MCF 10A (cell line): ENCODE data around the gene MYO1D. TPM values are rescaled to one million over a fixed set of nuclear protein-coding genes. Genes with fewer than 3 reads are reported as not detected.
"Not testable (repeated sequence)": the region's sequence is repeated elsewhere in the genome, so short reads cannot be mapped to it uniquely, and the experiment has no call there.

Experiments
- BruUV-seq: library from RNA; stranded (reverse); fragments of 400-500 nt; replicated peaks from 2 replicates; lab custom pipeline; 2021; lab: Mats Ljungman, UMichigan
- CTCF ChIA-PET: fragments of 300-600 bp; sonication (Branson Sonifier 250); formaldehyde crosslinking; extraction: SDS; loops from one replicate; lab custom pipeline; 2021; ENCODE audit warnings: antibody characterized with exemption, inconsistent platforms; lab: Yijun Ruan, JAX
- POLR2A ChIA-PET: fragments of 300-600, 350-650 bp; sonication (Branson Sonifier 250); formaldehyde crosslinking; extraction: SDS; loops from one replicate; lab custom pipeline; 2020; ENCODE audit warnings: antibody characterized with exemption, inconsistent platforms; lab: Yijun Ruan, JAX
- DNase-seq: peaks from one replicate; pipeline ENCODE4 v3.0.0-alpha.2; 2018; ENCODE audit not compliant: unreplicated experiment
- H3K27ac Mint-ChIP-seq: one replicate; pipeline ENCODE4 v1.8.0; 2022; ENCODE audit warnings: mild to moderate bottlenecking, low read depth, mixed read lengths; ENCODE audit not compliant: unreplicated experiment
- H3K27me3 Mint-ChIP-seq: one replicate; pipeline ENCODE4 v1.8.0; 2022; ENCODE audit warnings: mixed read lengths; ENCODE audit not compliant: insufficient read depth, unreplicated experiment
- H3K36me3 Mint-ChIP-seq: one replicate; pipeline ENCODE4 v1.8.0; 2022; ENCODE audit warnings: mild to moderate bottlenecking, moderate library complexity, mixed read lengths; ENCODE audit not compliant: insufficient read depth, unreplicated experiment
- H3K4me1 Mint-ChIP-seq: one replicate; pipeline ENCODE4 v1.8.0; 2022; ENCODE audit warnings: mixed read lengths; ENCODE audit not compliant: insufficient read depth, unreplicated experiment
- H3K4me3 Mint-ChIP-seq: one replicate; pipeline ENCODE4 v1.8.0; 2022; ENCODE audit warnings: mild to moderate bottlenecking, moderate library complexity, mixed read lengths; ENCODE audit not compliant: unreplicated experiment
- H3K9me3 Mint-ChIP-seq: one replicate; pipeline ENCODE4 v1.8.0; 2022; ENCODE audit warnings: mixed read lengths; ENCODE audit not compliant: unreplicated experiment
- intact Hi-C: fragments of 100-400 bp; cut with micrococcal nuclease; formaldehyde crosslinking; loops from 2 replicates; pipeline ENCODE4 v1.14.1; 2022
- total RNA-seq: library from RNA; stranded (reverse); gene quantifications from 2 replicates; pipeline ENCODE4 v1.2.3, GENCODE V29; 2022
- TF ChIP-seq, protein P1 (sequence below): fragments of 200-600 bp; IDR thresholded peaks from one replicate; pipeline ENCODE4 v1.8.0; 2022; ENCODE audit warnings: antibody characterized with exemption, mild to moderate bottlenecking; ENCODE audit not compliant: unreplicated experiment

Gene MYO1D
- total RNA-seq, 1 experiment from 2014 or later: 30.5 TPM

DNA sequence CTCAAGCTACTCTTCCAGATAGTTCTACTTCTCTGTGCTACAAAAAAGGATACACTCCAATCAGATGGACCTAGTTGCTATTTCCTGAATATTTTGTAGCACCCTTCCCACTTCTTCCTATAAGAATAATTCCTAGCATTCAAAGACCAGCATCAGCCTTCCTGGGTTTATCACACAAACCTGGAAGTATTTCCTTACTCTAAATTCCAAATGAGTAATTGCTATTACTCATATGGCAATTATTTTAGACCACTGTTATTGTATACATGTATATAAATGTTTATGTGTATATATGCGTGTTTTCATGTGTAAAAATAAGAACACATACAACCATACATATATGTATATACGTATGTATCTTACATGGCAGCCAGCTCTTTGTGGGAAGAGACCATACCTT, 130.6 kb downstream of the MYO1D start:
- no TSS peak for BruUV-seq

DNA sequence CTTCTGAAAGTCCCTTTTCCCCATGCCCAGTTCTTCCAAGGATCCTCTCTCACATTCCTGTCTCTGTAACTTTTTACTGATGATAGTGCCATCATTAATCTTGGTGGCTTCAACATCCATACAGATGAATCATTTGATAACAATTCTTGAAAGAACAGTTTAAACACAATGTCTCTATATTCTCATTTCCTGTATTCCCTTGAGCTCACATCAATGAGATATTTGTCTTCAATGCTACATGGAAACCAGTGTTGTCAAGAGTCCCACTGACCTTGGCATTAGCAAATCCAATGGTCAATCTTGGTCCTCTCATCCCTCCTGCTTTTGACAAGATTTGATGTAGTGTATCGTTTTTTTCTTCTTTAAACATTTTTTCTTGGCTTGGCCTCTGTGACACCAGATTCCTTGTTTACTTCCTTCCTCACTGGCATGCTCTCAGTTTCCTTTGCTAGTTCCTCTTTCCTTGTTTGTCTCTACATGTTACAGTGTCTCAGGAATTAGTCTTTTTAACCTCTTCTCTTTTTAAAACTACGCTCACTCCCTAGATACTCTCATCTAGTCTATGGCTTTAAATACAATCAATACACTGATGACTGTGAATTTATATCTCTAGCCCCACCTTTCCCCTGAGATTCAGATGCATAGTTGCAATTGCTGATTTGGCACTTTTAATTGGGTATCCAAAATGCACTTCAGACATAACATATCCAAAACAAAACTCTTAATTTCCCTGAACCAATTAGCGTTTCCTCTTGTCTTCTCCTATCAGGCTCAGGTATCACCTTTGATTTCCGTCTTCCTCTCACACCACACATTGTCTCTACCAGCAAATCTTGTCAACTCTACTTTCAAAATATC, 134.0 kb downstream of the MYO1D start:
- H3K36me3 Mint-ChIP-seq: peaks cover 5% of the 10 kb centered on the region
- H3K4me3 Mint-ChIP-seq: no peak overlapping the region
- BruUV-seq: no TSS peak
- CTCF ChIA-PET: interaction anchor here (0.6 kb wide), 1 partner anchor 14 kb away, joined by 4 read pairs; no protein-coding TSS in a partner anchor
- peaks cover 8% of the 10 kb centered on the region for H3K4me1 Mint-ChIP-seq
- POLR2A ChIA-PET: no interaction called here
- H3K9me3 Mint-ChIP-seq: no peaks in the 10 kb centered on the region
- intact Hi-C loops: no loop called here
- H3K27ac Mint-ChIP-seq: no peak overlapping the region
- TF ChIP-seq, protein P1, sequence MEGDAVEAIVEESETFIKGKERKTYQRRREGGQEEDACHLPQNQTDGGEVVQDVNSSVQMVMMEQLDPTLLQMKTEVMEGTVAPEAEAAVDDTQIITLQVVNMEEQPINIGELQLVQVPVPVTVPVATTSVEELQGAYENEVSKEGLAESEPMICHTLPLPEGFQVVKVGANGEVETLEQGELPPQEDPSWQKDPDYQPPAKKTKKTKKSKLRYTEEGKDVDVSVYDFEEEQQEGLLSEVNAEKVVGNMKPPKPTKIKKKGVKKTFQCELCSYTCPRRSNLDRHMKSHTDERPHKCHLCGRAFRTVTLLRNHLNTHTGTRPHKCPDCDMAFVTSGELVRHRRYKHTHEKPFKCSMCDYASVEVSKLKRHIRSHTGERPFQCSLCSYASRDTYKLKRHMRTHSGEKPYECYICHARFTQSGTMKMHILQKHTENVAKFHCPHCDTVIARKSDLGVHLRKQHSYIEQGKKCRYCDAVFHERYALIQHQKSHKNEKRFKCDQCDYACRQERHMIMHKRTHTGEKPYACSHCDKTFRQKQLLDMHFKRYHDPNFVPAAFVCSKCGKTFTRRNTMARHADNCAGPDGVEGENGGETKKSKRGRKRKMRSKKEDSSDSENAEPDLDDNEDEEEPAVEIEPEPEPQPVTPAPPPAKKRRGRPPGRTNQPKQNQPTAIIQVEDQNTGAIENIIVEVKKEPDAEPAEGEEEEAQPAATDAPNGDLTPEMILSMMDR: no peak
- no peak for DNase-seq
- no peaks in the 10 kb centered on the region for H3K27me3 Mint-ChIP-seq

More for the DNA sequence above, 130.6 kb downstream of the MYO1D start:
- POLR2A ChIA-PET: interaction anchor here (0.5 kb wide), 1 partner anchor 161 kb away, joined by 3 read pairs; no protein-coding TSS in a partner anchor
- Mint-ChIP-seq H3K27ac (no peak overlapping the region), H3K4me3 (no peak overlapping the region), H3K9me3 (no peaks in the 10 kb centered on the region), H3K36me3 (peaks cover 6% of the 10 kb centered on the region), H3K27me3 (no peaks in the 10 kb centered on the region), H3K4me1 (peaks cover 8% of the 10 kb centered on the region)
- CTCF ChIA-PET: interaction anchor here (1.1 to 1.5 kb wide), 4 partner anchors 37 to 284 kb away, joined by 3 to 4 read pairs (median 4); no protein-coding TSS in a partner anchor
- no peak for DNase-seq
- intact Hi-C loops: no loop called here
- TF ChIP-seq, protein P1: no peak

DNA sequence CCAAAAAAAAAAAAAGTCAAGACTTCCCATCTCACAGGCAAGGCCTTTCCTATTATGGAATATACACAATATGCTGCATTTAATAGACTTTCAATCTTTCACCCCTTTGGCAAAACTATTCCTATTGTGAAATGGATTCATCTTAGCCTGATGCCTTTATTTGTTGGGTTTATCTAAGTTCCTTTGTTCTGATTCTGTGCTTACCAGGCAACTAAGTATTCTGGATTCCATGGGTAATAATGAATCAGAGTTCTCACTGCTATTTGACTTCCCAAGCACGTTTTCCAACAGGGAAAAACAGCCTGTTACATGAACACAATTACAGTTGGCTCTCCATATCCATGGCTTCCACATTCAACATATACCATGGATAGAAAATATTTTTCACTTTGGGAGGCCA, 135.5 kb downstream of the MYO1D start:
- Mint-ChIP-seq H3K27me3 (no peaks in the 10 kb centered on the region), H3K27ac (no peak overlapping the region), H3K9me3 (no peaks in the 10 kb centered on the region), H3K4me1 (peaks cover 4% of the 10 kb centered on the region), H3K36me3 (peaks cover 5% of the 10 kb centered on the region), H3K4me3 (no peak overlapping the region)
- TF ChIP-seq, protein P1: no peak
- intact Hi-C loops: no loop called here
- BruUV-seq: no TSS peak
- DNase-seq: no peak
- ChIA-PET POLR2A (no interaction called here), CTCF (no interaction called here)

DNA sequence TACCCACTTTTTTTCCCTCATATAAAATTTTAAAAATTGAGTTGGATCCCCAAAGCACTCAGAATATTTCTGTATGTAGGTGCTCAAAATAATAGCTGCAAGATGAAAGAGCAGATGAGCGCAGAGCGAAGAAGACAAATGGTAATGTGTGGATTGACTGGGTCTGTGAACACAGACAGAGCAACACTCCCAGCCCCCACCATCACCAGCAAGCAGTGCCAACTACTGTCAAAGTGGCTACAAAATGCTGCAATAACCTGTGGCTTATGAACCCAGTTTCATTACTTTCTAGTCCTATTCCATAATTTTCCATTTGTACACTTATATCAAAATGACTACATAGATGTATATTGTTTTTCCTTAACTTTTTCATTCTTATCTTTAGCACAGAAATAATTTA, 137.2 kb downstream of the MYO1D start:
- DNase-seq: no peak
- no peaks in the 10 kb centered on the region for H3K4me1 Mint-ChIP-seq
- CTCF ChIA-PET: no interaction called here
- H3K4me3 Mint-ChIP-seq: no peak overlapping the region
- TF ChIP-seq, protein P1: no peak
- H3K27ac Mint-ChIP-seq: no peak overlapping the region
- peaks cover 5% of the 10 kb centered on the region for H3K36me3 Mint-ChIP-seq
- POLR2A ChIA-PET: no interaction called here
- no peaks in the 10 kb centered on the region for H3K27me3 Mint-ChIP-seq
- intact Hi-C loops: no loop called here
- no TSS peak for BruUV-seq
- H3K9me3 Mint-ChIP-seq: no peaks in the 10 kb centered on the region

DNA sequence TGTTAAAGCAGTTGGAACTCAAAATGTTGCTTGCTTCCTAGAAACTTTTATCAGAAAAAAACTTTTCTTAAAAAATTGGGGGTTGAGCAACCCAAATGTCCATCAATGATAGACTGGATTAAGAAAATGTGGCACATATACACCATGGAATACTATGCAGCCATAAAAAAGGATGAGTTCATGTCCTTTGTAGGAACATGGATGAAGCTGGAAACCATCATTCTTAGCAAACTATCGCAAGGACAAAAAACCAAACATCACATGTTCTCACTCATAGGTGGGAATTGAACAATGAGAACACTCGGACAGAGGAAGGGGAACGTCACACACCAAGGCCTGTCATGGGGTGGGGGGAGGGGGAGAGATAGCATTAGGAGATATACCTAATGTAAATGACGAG, 137.8 kb downstream of the MYO1D start:
- H3K4me1 Mint-ChIP-seq, DNase-seq, H3K9me3 Mint-ChIP-seq, H3K27ac Mint-ChIP-seq, BruUV-seq, H3K27me3 Mint-ChIP-seq, CTCF ChIA-PET, H3K36me3 Mint-ChIP-seq, POLR2A ChIA-PET, H3K4me3 Mint-ChIP-seq, intact Hi-C loops: not testable (repeated sequence)
